Osteoblast (primary cell): ENCODE results near the gene RABIF. TPM values are rescaled to one million over a fixed set of nuclear protein-coding genes. Genes with fewer than 3 reads are reported as not detected.

Experiments
- DNase-seq: peaks from one replicate; pipeline ENCODE4 v3.0.0; 2011; ENCODE audit warnings: low spot score, mixed read lengths; ENCODE audit not compliant: insufficient read length; ENCODE audit errors: missing footprints
- H2AFZ ChIP-seq: 2 replicates; pipeline ENCODE4 v1.6.0; 2011; ENCODE audit warnings: mild to moderate bottlenecking, low read length
- H3K27ac ChIP-seq: 2 replicates; pipeline ENCODE4 v1.5.1; 2011; ENCODE audit warnings: mild to moderate bottlenecking, low read depth, low read length, moderate library complexity
- H3K27me3 ChIP-seq: 2 replicates; pipeline ENCODE4 v1.6.0; 2012; ENCODE audit warnings: mild to moderate bottlenecking, control low read depth, inconsistent platforms, low read length, moderate library complexity; ENCODE audit not compliant: insufficient read depth
- H3K36me3 ChIP-seq: 2 replicates; pipeline ENCODE4 v1.5.1; 2011; ENCODE audit warnings: mild to moderate bottlenecking, low read length, control low read depth, moderate library complexity; ENCODE audit not compliant: insufficient read depth
- H3K4me1 ChIP-seq: 2 replicates; pipeline ENCODE4 v1.5.1; 2011; ENCODE audit warnings: mild to moderate bottlenecking, low read length, control low read depth, moderate library complexity; ENCODE audit not compliant: insufficient read depth
- H3K4me2 ChIP-seq: 2 replicates; pipeline ENCODE4 v1.6.0; 2011; ENCODE audit warnings: mild to moderate bottlenecking, low read length; ENCODE audit not compliant: insufficient read depth
- H3K4me3 ChIP-seq: fragments of 200-600 bp; sonication (generic); 3 replicates; pipeline ENCODE4 v1.5.1; 2012; ENCODE audit warnings: mild to moderate bottlenecking, low read length, inconsistent platforms; ENCODE audit not compliant: insufficient read depth
- H3K79me2 ChIP-seq: 2 replicates; pipeline ENCODE4 v1.6.0; 2012; ENCODE audit warnings: mild to moderate bottlenecking, low read length, control low read depth, inconsistent platforms; ENCODE audit not compliant: insufficient read depth
- H3K9me3 ChIP-seq: 2 replicates; pipeline ENCODE4 v1.5.1; 2011; ENCODE audit warnings: low read depth, low read length, control low read depth
- H4K20me1 ChIP-seq: 2 replicates; pipeline ENCODE4 v1.6.0; 2012; ENCODE audit warnings: mild to moderate bottlenecking, low read length, control low read depth; ENCODE audit not compliant: insufficient read depth
- total RNA-seq: library from RNA; depleted of rRNA; stranded (reverse); fragments of >200 nt; gene quantifications from 2 replicates; pipeline ENCODE4 v1.2.3, GENCODE V29; 2012
- TF ChIP-seq, protein P1 (sequence below): IDR thresholded peaks from 2 replicates; pipeline ENCODE4 v1.5.1; 2011; ENCODE audit warnings: mild to moderate bottlenecking, low read depth, low read length, moderate library complexity; ENCODE audit errors: extremely low read depth

RABIF gene
- total RNA-seq, 1 donor = 7.2 TPM

DNA sequence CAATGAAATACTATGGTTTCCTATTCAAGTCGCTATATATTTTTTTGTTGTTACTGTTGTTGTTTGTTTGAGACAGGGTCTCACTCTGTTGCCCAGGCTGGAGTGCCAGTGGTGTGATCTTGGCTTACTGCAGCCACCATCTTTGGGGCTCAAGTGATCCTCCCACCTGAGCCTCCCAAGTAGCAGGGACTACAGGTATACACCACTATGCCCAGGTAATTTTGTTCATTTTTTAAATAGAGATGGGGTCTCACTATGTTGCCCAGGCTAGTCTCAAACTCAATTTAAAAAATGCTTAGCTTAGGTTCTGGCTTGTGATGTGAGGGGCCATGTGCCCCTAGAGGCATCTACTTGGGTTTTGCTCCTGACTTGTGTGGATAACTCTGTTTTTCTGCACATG lies 9.8 kb downstream of the RABIF start:
- TF ChIP-seq, protein P1, sequence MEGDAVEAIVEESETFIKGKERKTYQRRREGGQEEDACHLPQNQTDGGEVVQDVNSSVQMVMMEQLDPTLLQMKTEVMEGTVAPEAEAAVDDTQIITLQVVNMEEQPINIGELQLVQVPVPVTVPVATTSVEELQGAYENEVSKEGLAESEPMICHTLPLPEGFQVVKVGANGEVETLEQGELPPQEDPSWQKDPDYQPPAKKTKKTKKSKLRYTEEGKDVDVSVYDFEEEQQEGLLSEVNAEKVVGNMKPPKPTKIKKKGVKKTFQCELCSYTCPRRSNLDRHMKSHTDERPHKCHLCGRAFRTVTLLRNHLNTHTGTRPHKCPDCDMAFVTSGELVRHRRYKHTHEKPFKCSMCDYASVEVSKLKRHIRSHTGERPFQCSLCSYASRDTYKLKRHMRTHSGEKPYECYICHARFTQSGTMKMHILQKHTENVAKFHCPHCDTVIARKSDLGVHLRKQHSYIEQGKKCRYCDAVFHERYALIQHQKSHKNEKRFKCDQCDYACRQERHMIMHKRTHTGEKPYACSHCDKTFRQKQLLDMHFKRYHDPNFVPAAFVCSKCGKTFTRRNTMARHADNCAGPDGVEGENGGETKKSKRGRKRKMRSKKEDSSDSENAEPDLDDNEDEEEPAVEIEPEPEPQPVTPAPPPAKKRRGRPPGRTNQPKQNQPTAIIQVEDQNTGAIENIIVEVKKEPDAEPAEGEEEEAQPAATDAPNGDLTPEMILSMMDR = no peak
- no peaks in the 10 kb centered on the region for H4K20me1 ChIP-seq
- no peaks in the 10 kb centered on the region for H3K9me3 ChIP-seq
- no peak overlapping the region for H3K4me3 ChIP-seq
- H3K27ac ChIP-seq = no peak overlapping the region
- no peaks in the 10 kb centered on the region for H3K4me1 ChIP-seq
- no peak overlapping the region for H2AFZ ChIP-seq
- H3K36me3 ChIP-seq = peaks cover 27% of the 10 kb centered on the region
- H3K79me2 ChIP-seq = peaks cover 16% of the 10 kb centered on the region
- no peak overlapping the region for H3K4me2 ChIP-seq
- DNase-seq = no peak
- H3K27me3 ChIP-seq = no peaks in the 10 kb centered on the region

DNA sequence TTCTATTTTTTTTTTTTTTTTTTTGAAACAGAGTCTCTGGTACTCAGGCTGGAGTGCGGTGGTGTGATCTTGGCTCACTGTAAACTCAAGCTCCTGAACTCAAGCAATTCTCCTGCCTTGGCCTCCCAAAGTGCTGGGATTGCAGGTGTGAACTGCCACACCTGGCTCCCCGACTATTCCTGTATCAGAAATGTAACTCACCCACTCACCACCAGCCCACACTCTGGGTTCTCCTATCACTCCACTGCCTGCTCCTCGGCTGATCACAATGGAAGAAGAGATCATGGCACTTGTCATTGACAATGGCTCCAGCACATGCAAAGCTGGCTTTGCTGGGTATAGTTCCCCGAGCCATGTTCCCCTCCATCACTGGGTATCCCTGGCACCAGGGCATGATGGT lies 15.9 kb downstream of the RABIF start:
- no peak overlapping the region for H3K4me3 ChIP-seq
- no peaks in the 10 kb centered on the region for H4K20me1 ChIP-seq
- no peaks in the 10 kb centered on the region for H3K4me1 ChIP-seq
- no peaks in the 10 kb centered on the region for H3K9me3 ChIP-seq
- no peaks in the 10 kb centered on the region for H3K27me3 ChIP-seq
- TF ChIP-seq, protein P1 = no peak
- no peaks in the 10 kb centered on the region for H3K79me2 ChIP-seq
- no peak overlapping the region for H3K27ac ChIP-seq
- H3K36me3 ChIP-seq = peaks cover 3% of the 10 kb centered on the region
- DNase-seq = no peak
- no peak overlapping the region for H2AFZ ChIP-seq
- H3K4me2 ChIP-seq = no peak overlapping the region

DNA sequence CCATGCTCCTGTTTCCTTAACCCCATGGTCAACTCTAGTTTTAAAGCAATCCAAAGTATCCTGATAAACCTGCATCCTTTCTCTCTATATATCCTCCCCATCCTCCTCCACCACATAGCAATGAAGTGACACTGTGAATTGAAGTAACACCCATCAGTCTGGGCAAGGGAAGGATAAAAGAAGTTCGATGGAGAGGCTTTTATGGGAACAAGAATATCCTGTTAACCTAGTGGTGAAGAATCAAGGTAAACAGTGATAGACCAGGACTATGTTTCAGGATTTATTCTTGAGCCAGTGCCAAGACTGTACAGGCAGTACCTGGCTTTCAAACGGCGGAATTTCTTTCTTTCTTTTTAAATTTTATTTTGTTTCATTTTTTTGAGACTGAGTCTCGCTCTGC lies 17.6 kb downstream of the RABIF start:
- H3K4me2 ChIP-seq = no peak overlapping the region

GRCh38 chr1:202862679-202863560 lies 26.0 kb downstream of the RABIF start:
- Histone ChIP-seq H3K27ac (no peak overlapping the region), H3K36me3 (no peaks in the 10 kb centered on the region), H3K27me3 (no peaks in the 10 kb centered on the region), H3K4me3 (no peak overlapping the region), H4K20me1 (no peaks in the 10 kb centered on the region), H3K4me1 (peaks cover 8% of the 10 kb centered on the region), H3K9me3 (no peaks in the 10 kb centered on the region), H3K4me2 (no peak overlapping the region), H3K79me2 (no peaks in the 10 kb centered on the region), H2AFZ (no peak overlapping the region)
- DNase-seq = no peak
- TF ChIP-seq, protein P1 = no peak

More for the DNA sequence above, 17.6 kb downstream of the RABIF start:
- Histone ChIP-seq H3K4me3 (no peak overlapping the region), H2AFZ (no peak overlapping the region), H3K4me1 (no peaks in the 10 kb centered on the region), H3K9me3 (no peaks in the 10 kb centered on the region), H3K36me3 (no peaks in the 10 kb centered on the region), H3K27ac (no peak overlapping the region), H4K20me1 (no peaks in the 10 kb centered on the region), H3K79me2 (no peaks in the 10 kb centered on the region), H3K27me3 (no peaks in the 10 kb centered on the region)
- TF ChIP-seq, protein P1 = no peak
- DNase-seq = no peak
